ENCODE results near the gene ARHGAP28.
"Not testable (repeated sequence)": the region's sequence is repeated elsewhere in the genome, so short reads cannot be mapped to it uniquely, and the experiment has no call there.

ARHGAP28 gene

DNA sequence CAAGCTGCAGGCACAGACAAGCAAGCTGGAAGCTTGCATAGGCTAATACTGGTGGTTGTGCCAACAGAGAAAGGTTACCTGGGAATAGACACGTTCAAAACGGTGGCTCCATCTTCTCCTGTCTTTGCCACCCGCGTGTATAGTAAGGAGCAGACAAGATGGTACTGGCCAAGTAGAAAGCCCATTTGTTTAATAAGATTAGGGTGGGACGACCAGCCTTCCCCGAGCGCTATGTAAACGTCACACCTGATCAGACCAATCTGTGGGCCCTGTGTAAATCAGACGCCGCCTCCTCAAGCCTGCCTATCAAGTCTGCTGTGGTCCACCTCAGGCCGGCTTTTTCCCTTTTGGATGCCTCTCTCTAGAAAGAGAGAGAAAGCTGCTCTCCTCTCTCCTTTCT, 198.8 kb downstream of the ARHGAP28 start:
- Mint-ChIP-seq H3K27ac (no peak overlapping the region), H3K27me3 (no peaks in the 10 kb centered on the region), H3K9me3 (peaks cover 7% of the 10 kb centered on the region in 2 donors), H3K4me1 (no peaks in the 10 kb centered on the region), H3K4me3 (no peak overlapping the region)
- DNase-seq (no peak), ATAC-seq (no peak)

- DNase-seq (no peak), ATAC-seq (peak; percentile 49)
- no peaks in the 10 kb centered on the region for H3K4me1 Mint-ChIP-seq
- H3K27me3 Mint-ChIP-seq: no peaks in the 10 kb centered on the region
- H3K9me3 Mint-ChIP-seq: no peaks in the 10 kb centered on the region
- no peak overlapping the region for H3K4me3 Mint-ChIP-seq
- no peak overlapping the region for H3K27ac Mint-ChIP-seq
Measured at GRCh38 chr18:6929370-6930102, 200.0 kb downstream of the ARHGAP28 start.

- no peaks in the 10 kb centered on the region for H3K9me3 Mint-ChIP-seq
Measured at GRCh38 chr18:6934859-6935258, 205.3 kb downstream of the ARHGAP28 start.

GRCh38 chr18:6938003-6938402, 208.5 kb downstream of the ARHGAP28 start:
- no peaks in the 10 kb centered on the region for H3K4me1 Mint-ChIP-seq
- no peak overlapping the region for H3K4me3 Mint-ChIP-seq
- H3K27me3 Mint-ChIP-seq: peaks cover 8% of the 10 kb centered on the region
- no peaks in the 10 kb centered on the region for H3K9me3 Mint-ChIP-seq
- H3K27ac Mint-ChIP-seq: no peak overlapping the region
- ATAC-seq (no peak), DNase-seq (no peak)

More at GRCh38 chr18:6934859-6935258, 205.3 kb downstream of the ARHGAP28 start:
- ATAC-seq: no peak
- H3K27me3 Mint-ChIP-seq: peaks cover 8% of the 10 kb centered on the region
- no peak for DNase-seq
- H3K27ac Mint-ChIP-seq: no peak overlapping the region
- no peaks in the 10 kb centered on the region for H3K4me1 Mint-ChIP-seq
- H3K4me3 Mint-ChIP-seq: no peak overlapping the region

DNA sequence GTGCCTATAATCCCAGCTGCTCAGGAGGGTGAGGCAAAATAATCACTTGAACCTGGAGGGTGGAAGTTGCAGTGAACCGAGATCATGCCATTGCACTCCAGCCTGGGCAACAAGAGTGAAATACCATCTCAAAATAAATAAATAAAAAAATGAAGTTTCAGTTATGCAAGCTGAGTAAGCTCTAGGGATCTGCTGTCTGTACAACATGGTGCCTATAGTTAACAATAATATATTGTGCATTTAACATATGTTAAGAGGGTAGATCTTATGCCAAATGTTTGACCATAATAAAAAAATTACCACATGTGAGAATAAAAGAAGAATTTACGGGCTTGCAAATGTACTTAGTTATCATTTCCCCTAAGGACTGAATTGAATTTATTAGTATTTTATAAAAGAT, 208.9 kb downstream of the ARHGAP28 start:
- H3K27ac Mint-ChIP-seq, H3K9me3 Mint-ChIP-seq, H3K4me3 Mint-ChIP-seq, DNase-seq, ATAC-seq, H3K4me1 Mint-ChIP-seq, H3K27me3 Mint-ChIP-seq: not testable (repeated sequence)

DNA sequence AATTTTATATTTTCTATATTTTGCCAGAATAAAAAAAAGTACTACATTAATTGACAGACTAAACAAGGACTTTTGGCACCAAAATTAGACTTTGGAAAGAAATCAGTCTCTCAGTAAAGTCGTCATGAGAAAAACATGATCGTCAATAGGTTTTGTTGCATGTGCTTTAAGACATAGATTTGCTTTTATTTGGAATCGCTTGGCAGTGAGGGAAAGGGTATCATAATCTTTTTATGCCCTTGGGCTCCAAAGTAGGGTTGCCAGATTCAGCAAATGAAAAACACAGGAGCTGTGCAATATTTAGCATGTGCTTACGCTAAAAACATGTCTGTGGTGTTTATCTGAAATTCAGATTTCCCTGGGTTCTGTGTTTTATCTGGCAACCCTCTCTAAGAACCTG, 210.5 kb downstream of the ARHGAP28 start:
- H3K4me3 Mint-ChIP-seq: no peak overlapping the region
- no peak for ATAC-seq
- H3K27ac Mint-ChIP-seq: no peak overlapping the region

DNA sequence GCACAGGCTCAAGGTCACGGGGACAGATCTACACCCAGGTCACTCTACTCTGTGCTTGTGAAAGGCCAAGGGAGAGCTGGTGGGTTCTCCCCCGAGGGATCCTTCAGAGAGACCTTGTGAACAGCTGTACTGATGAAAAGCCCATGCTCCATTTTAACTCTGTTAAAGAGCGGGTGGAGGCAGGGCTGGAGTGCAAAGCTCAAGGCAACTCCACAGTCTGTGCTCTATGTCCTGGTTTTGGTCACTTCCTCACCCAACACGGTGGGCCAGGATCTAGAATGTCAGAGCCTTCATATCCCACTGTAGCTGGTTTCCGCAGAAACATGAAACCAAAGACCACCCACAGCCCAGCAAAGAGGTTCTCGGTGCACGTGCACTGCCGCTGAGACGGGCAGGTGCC, 210.9 kb downstream of the ARHGAP28 start:
- no peak for ATAC-seq
- H3K4me1 Mint-ChIP-seq: no peaks in the 10 kb centered on the region
- H3K27ac Mint-ChIP-seq: no peak overlapping the region
- no peak overlapping the region for H3K4me3 Mint-ChIP-seq
- DNase-seq: no peak
- H3K9me3 Mint-ChIP-seq: peaks cover 0 to under 1% of the 10 kb centered on the region in 2 donors
- H3K27me3 Mint-ChIP-seq: peaks cover 8% of the 10 kb centered on the region

More for the DNA sequence above, 210.5 kb downstream of the ARHGAP28 start:
- Mint-ChIP-seq H3K27me3 (peaks cover 8% of the 10 kb centered on the region), H3K4me1 (no peaks in the 10 kb centered on the region), H3K9me3 (no peaks in the 10 kb centered on the region)
- DNase-seq: no peak

GRCh38 chr18:6941996-6942395, 212.5 kb downstream of the ARHGAP28 start:
- Mint-ChIP-seq H3K4me1 (no peaks in the 10 kb centered on the region), H3K27ac (no peak overlapping the region), H3K9me3 (peaks cover 0 to 8% of the 10 kb centered on the region in 2 donors), H3K4me3 (no peak overlapping the region), H3K27me3 (peaks cover 8% of the 10 kb centered on the region)
- no peak for DNase-seq
- ATAC-seq: no peak

DNA sequence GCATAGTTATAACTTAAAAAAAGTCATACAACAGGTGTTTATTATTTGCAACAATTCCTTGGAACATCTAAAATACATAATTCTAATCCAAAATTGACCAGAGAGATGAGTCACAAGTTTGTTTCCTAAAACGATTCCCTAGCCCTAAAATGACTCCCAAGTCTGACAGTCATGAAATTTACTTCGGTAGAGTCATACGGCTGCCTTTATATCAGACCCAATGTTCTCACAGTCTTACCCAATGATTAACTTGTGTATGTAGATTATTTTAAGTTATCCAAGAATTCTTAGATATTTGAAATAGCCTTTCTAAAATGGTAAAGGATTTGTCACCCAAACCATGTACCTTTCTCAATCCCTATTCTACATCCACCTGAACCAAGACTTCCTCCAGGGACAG, 213.2 kb downstream of the ARHGAP28 start:
- peaks cover 0 to 8% of the 10 kb centered on the region in 2 donors for H3K9me3 Mint-ChIP-seq
- H3K27ac Mint-ChIP-seq: no peak overlapping the region
- no peak for DNase-seq
- no peak for ATAC-seq
- no peak overlapping the region for H3K4me3 Mint-ChIP-seq
- H3K4me1 Mint-ChIP-seq: no peaks in the 10 kb centered on the region
- peaks cover 5% of the 10 kb centered on the region for H3K27me3 Mint-ChIP-seq

- no peak for ATAC-seq
- no peak overlapping the region for H3K4me3 Mint-ChIP-seq
- H3K27me3 Mint-ChIP-seq: peaks cover 1% of the 10 kb centered on the region
Measured at GRCh38 chr18:6943143-6943542, 213.6 kb downstream of the ARHGAP28 start.

DNA sequence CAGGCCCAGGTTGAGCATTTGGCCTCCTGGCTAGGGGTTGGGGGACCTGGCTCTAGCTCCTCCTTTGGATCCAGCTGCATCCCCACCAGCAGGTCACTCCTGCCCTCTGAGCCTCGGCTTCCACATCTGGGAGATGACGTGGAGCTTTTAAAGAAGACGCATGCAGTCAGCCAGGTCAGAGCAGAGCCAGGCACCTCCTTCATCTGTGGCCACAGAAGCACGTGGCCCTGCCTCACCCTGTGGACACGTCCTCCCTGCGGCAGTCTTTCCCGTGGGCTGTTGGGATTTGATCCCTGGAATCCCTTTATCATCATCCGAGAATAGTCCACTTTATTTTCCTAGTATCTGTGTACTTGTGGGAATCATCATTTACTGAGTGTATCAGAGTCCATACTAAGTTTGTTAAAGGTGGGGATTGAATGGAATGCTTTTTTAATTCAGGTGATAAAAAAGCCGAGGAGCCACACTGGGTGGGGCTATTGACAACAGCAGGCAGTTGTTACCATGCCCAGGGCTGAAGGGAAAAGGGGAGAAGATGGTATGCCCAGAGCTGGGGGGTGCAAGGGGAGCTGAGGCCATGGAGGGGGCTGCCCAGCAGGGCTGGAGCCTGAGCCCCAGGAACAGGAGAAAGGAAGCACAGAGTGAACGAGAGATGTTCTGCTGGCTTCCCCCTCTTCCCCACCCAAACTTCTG, 218.0 kb downstream of the ARHGAP28 start:
- no peaks in the 10 kb centered on the region for H3K4me1 Mint-ChIP-seq
- H3K9me3 Mint-ChIP-seq: peaks cover 6 to 17% of the 10 kb centered on the region in 2 donors
- H3K27me3 Mint-ChIP-seq: no peaks in the 10 kb centered on the region
- H3K27ac Mint-ChIP-seq: no peak overlapping the region
- DNase-seq: no peak
- no peak overlapping the region for H3K4me3 Mint-ChIP-seq
- ATAC-seq: no peak

More at GRCh38 chr18:6943143-6943542, 213.6 kb downstream of the ARHGAP28 start:
- DNase-seq: no peak
- peaks cover 0 to 8% of the 10 kb centered on the region in 2 donors for H3K9me3 Mint-ChIP-seq
- H3K4me1 Mint-ChIP-seq: no peaks in the 10 kb centered on the region
- H3K27ac Mint-ChIP-seq: no peak overlapping the region

DNA sequence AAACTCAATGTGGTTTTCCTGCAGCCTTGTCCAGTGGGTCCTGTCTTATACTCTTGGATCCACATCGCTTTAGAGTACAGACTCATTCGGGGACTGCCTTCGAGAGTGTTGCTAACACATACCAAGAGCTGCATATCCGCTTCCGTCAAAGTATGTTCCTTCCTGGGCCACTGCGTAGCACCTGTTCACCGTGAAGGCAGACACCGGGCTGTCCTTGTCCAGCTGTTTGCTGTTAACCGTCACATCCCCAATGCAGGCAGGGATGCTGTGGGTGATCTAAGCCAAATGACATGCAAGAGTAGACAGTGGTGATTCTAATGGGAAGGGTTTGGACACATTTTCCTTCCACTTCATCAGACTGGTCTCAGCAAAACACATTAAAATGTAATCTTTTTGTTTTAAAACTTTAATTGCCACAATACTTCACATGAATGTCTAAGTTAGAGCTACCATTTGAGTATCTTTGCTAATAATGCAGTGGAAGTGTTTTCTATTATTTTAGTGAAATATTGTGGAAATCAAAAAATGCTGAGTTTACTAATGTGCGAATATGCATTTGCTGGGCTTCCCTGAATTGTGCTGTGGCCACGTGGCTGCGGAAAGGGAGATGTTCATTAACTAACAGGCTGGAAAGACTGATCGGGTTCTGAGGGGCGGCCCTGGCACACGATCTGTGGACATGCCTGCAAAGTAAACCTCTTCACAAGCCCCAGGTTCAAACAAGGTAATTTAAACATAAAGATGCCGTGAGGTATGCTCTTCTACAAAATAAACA, 219.0 kb downstream of the ARHGAP28 start:
- Mint-ChIP-seq H3K27ac (no peak overlapping the region), H3K4me1 (no peaks in the 10 kb centered on the region), H3K4me3 (no peak overlapping the region), H3K9me3 (peaks cover 6 to 17% of the 10 kb centered on the region in 2 donors), H3K27me3 (no peaks in the 10 kb centered on the region)
- ATAC-seq (no peak), DNase-seq (no peak)

DNA sequence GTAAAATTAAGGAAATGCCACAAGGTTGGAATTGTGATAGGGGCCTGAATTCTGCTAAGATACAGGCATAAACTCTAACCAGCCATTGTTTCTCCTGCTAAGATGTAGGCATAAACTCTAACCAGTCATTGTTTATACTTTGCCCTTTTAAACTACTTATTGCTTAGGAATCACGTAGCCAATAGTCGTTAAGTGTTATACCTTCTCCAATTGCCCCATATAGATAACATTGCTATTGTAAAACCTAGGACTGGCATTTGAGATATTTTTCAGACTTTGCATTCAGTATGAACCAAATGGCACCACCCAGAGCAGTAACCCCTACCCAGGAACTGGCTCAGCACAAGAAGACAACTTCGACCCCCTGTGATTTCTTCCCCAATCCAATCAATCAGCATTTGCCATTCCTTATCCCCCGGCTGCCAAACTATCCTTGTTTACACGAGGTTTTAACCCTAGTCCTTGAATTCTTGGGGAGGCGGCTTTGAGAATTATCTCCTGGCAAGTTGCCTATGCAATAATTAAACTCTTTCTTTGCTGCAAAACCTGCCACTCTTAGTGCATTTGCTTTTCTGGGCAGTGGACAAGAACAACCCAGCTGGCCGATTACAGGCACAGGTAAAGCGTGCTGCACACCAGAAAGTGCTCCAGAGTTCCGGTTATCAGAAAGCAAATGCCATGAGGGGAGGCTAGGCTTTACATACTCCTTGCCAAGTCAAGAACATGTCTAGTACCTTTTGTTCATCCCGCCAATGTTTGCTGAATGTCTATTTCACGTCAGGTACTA, 220.5 kb downstream of the ARHGAP28 start:
- Mint-ChIP-seq H3K9me3 (peaks cover 6 to 27% of the 10 kb centered on the region in 2 donors), H3K27ac (no peak overlapping the region), H3K27me3 (no peaks in the 10 kb centered on the region), H3K4me3 (no peak overlapping the region), H3K4me1 (no peaks in the 10 kb centered on the region)
- no peak for DNase-seq
- no peak for ATAC-seq

DNA sequence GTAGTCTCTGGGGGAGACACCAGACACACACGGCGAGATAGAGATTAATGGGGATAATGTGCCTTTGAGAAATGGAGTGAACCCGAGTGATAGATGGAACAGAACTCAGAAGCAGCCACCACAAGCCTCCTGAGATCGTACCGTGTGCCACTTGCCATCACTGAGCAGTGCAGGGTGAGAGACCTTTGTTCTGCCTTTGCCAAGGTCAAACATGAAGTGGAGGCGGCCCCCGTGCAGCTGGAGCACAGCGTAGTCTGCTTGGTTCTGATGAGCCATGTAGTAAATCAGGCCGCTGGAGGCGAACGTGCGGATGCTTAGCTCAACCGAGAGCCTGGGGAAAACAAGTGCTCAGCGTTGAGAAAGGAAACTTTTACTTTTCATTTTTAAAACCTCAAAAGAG, 221.1 kb downstream of the ARHGAP28 start:
- H3K4me1 Mint-ChIP-seq: no peaks in the 10 kb centered on the region

More for the DNA sequence above, 221.1 kb downstream of the ARHGAP28 start:
- peaks cover 6 to 24% of the 10 kb centered on the region in 2 donors for H3K9me3 Mint-ChIP-seq
- no peaks in the 10 kb centered on the region for H3K27me3 Mint-ChIP-seq
- H3K4me3 Mint-ChIP-seq: no peak overlapping the region
- DNase-seq (no peak), ATAC-seq (no peak)
- H3K27ac Mint-ChIP-seq: no peak overlapping the region

All from stimulated activated naive CD8-positive, alpha-beta T cell treated with anti-CD3 and anti-CD28 coated beads, Interleukin-15, amount 100 ng/mL, for 72 hours (primary cell).